HepG2 (cell line): ENCODE measurements around the gene ABHD15. TPM values are rescaled to one million over a fixed set of nuclear protein-coding genes. Genes with fewer than 3 reads are reported as not detected.

Experiments
- ATF1 ChIP-seq: IDR thresholded peaks from 2 replicates; pipeline ENCODE4 v1.6.1; 2016; ENCODE audit warnings: mild to moderate bottlenecking, control low read depth
- ATF5 ChIP-seq: sonication (generic); formaldehyde crosslinking; IDR thresholded peaks from 2 replicates; pipeline ENCODE4 v1.4.0; 2020; ENCODE audit warnings: mild to moderate bottlenecking, low read depth, missing genetic modification reagents
- CCDC6 ChIP-seq: sonication (generic); formaldehyde crosslinking; IDR thresholded peaks from 2 replicates; pipeline ENCODE4 v1.8.1; 2022; ENCODE audit warnings: mild to moderate bottlenecking, missing genetic modification reagents, moderate library complexity
- FOXK2 ChIP-seq: fragments of 450-650 bp; IDR thresholded peaks from 2 replicates; pipeline ENCODE4 v1.6.1; 2016
- GATAD2A ChIP-seq: IDR thresholded peaks from 2 replicates; pipeline ENCODE4 v1.6.1; 2016
- PHB2 ChIP-seq: fragments of 450-650 bp; IDR thresholded peaks from 2 replicates; pipeline ENCODE4 v1.6.1; 2018; ENCODE audit not compliant: partially characterized antibody
- SMC3 ChIP-seq: IDR thresholded peaks from 2 replicates; pipeline ENCODE4 v1.6.1; 2011; ENCODE audit warnings: low read length, improper control_type of control experiment
- SOX13 ChIP-seq, 3 experiments: fragments of 450-650 bp in 1 of 3; sonication (generic) in 1 of 3; formaldehyde crosslinking in 1 of 3; IDR thresholded peaks in 2 of 3; conservative IDR thresholded peaks in 1 of 3; 2 replicates each; pipeline versions ENCODE4 v1.5.0 to v1.6.1; 2016 to 2020; ENCODE audit warnings: antibody characterized with exemption in 1 of 3, mild to moderate bottlenecking in 1 of 3, missing compliant biosample characterization in 1 of 3, missing genetic modification reagents in 1 of 3, moderate library complexity in 1 of 3
- SP1 ChIP-seq, 2 experiments: fragments of 450-650 bp in 1 of 2; sonication (generic) in 1 of 2; formaldehyde crosslinking in 1 of 2; IDR thresholded peaks; 2 replicates each; pipeline versions ENCODE4 v1.4.0 to v1.6.1; 2016 to 2020; ENCODE audit warnings: missing genetic modification reagents in 1 of 2
- SRSF1 ChIP-seq: fragments of 200-400 bp; formaldehyde crosslinking; optimal IDR thresholded peaks from 2 replicates; pipeline ENCODE3; 2017; ENCODE audit warnings: mild to moderate bottlenecking, low read depth, low read length, moderate library complexity
- TFAP4 ChIP-seq: sonication (generic); IDR thresholded peaks from 2 replicates; pipeline ENCODE4 v1.6.1; 2016; ENCODE audit warnings: low read depth, borderline replicate concordance
- ZBTB37 ChIP-seq: sonication (generic); formaldehyde crosslinking; IDR thresholded peaks from 2 replicates; pipeline ENCODE4 v1.4.0; 2020; ENCODE audit warnings: mild to moderate bottlenecking, missing genetic modification reagents
- ZNF12 ChIP-seq: sonication (generic); formaldehyde crosslinking; IDR thresholded peaks from 2 replicates; pipeline ENCODE4 v1.5.0; 2020; ENCODE audit warnings: missing genetic modification reagents
- ZNF138 ChIP-seq: sonication (generic); formaldehyde crosslinking; IDR thresholded peaks from 2 replicates; pipeline ENCODE4 v1.5.0; 2020; ENCODE audit warnings: mild to moderate bottlenecking, low read depth, missing genetic modification reagents
- ZNF234 ChIP-seq: sonication (generic); formaldehyde crosslinking; conservative IDR thresholded peaks from 2 replicates; pipeline ENCODE4 v1.5.1; 2020; ENCODE audit warnings: mild to moderate bottlenecking, missing genetic modification reagents
- ZNF33B ChIP-seq: sonication (generic); formaldehyde crosslinking; IDR thresholded peaks from 2 replicates; pipeline ENCODE4 v1.5.1; 2020; ENCODE audit warnings: mild to moderate bottlenecking, missing genetic modification reagents
- ZNF44 ChIP-seq: sonication (generic); formaldehyde crosslinking; IDR thresholded peaks from 2 replicates; pipeline ENCODE4 v1.5.1; 2020; ENCODE audit warnings: mild to moderate bottlenecking, missing genetic modification reagents
- ZNF556 ChIP-seq: sonication (generic); formaldehyde crosslinking; IDR thresholded peaks from 2 replicates; pipeline ENCODE4 v1.4.0; 2020; ENCODE audit warnings: mild to moderate bottlenecking, missing genetic modification reagents, borderline replicate concordance
- ZNF781 ChIP-seq: sonication (generic); formaldehyde crosslinking; IDR thresholded peaks from 2 replicates; pipeline ENCODE4 v1.5.1; 2020; ENCODE audit warnings: borderline replicate concordance, mild to moderate bottlenecking, missing genetic modification reagents; ENCODE audit errors: not compliant biosample characterization
- ZNF883 ChIP-seq: sonication (generic); formaldehyde crosslinking; IDR thresholded peaks from 2 replicates; pipeline ENCODE4 v1.5.1; 2020; ENCODE audit warnings: mild to moderate bottlenecking, missing genetic modification reagents; ENCODE audit errors: not compliant biosample characterization
- ZSCAN20 ChIP-seq: sonication (generic); formaldehyde crosslinking; IDR thresholded peaks from 2 replicates; pipeline ENCODE4 v1.4.0; 2020; ENCODE audit warnings: missing genetic modification reagents, mild to moderate bottlenecking, borderline replicate concordance
- polyA plus RNA-seq, 8 experiments: library from polyadenylated mRNA; depleted of rRNA in 3 of 8; stranded (reverse) in 7 of 8; unstranded in 1 of 8; fragments of >200 nt; fragmentation: Illumina TruSeq in 4 of 8; extraction: Trizol in 4 of 8; gene quantifications; 2 replicates each; pipeline versions ENCODE4 v1.2.1 to v1.2.3, GENCODE V29; 2011 to 2016; ENCODE audit warnings: low read depth in 4 of 8, missing spikeins in 1 of 8, mixed read lengths in 1 of 8; ENCODE audit not compliant: insufficient read depth in 1 of 8
- total RNA-seq, 5 experiments: library from RNA; depleted of rRNA; stranded (reverse); fragments of >200 nt; fragmentation: Illumina TruSeq; extraction: Trizol; gene quantifications; 2 replicates each; pipeline ENCODE4 v1.2.3, GENCODE V29; 2016; ENCODE audit warnings: low read depth in 1 of 5
- TF ChIP-seq, protein P1 (sequence below): sonication (generic); formaldehyde crosslinking; IDR thresholded peaks from 2 replicates; pipeline ENCODE4; 2020; ENCODE audit warnings: missing genetic modification reagents, mild to moderate bottlenecking, borderline replicate concordance

ABHD15 gene
- total and polyA plus RNA-seq, 2 of the 13 experiments (the other 11 are each of a cell fraction or from before 2014, with no cell fraction given): 2.4 to 7.7 TPM

DNA sequence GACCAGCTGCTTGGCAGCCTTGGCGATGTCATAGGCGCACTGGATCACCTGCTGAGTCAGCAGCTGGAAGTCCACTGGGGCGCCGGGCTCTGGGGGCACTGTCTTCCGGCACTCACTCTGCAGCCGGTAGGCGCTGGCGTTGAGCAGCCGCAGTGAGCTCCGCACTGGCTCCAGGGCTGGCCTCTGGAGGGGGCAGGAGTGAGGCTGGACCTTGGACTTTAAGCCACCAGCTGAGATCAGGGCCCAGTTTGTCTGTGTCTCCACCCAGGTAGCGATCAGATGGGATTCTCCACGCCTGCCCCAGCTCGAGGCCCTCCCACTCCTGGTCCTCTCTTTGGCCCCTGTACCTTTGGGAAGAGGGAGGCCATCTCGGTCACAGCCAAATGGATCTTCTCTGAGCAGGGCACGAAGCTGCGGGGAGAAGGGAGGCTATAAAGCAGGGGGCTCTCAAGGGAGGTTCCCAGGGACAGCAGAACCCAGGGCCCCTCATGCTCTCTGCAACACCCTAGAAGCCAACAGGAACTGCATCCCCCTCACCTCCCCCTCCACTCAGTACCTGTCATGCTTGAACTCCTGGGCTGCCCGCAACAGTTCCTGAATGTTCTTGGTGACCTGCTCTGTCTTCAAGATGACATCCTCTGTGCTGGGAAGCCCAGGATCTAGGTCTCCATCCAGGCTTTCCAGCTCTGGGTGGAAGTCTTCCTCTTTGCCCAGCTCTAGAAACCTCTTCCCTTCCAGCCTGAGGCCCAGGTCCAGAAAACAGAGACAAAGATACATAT, 8.1 kb upstream of the ABHD15 start (continued):
- TF ChIP-seq, protein P1, sequence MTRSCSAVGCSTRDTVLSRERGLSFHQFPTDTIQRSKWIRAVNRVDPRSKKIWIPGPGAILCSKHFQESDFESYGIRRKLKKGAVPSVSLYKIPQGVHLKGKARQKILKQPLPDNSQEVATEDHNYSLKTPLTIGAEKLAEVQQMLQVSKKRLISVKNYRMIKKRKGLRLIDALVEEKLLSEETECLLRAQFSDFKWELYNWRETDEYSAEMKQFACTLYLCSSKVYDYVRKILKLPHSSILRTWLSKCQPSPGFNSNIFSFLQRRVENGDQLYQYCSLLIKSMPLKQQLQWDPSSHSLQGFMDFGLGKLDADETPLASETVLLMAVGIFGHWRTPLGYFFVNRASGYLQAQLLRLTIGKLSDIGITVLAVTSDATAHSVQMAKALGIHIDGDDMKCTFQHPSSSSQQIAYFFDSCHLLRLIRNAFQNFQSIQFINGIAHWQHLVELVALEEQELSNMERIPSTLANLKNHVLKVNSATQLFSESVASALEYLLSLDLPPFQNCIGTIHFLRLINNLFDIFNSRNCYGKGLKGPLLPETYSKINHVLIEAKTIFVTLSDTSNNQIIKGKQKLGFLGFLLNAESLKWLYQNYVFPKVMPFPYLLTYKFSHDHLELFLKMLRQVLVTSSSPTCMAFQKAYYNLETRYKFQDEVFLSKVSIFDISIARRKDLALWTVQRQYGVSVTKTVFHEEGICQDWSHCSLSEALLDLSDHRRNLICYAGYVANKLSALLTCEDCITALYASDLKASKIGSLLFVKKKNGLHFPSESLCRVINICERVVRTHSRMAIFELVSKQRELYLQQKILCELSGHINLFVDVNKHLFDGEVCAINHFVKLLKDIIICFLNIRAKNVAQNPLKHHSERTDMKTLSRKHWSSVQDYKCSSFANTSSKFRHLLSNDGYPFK (CRISPR knock-in tag): no peak
- TF ChIP-seq ATF5 (CRISPR knock-in tag) (0 out of 2 replicates have a peak, but pooled peaks have one; percentile 46), SOX13 (IDR thresholded peaks at IDR 0.05) (no peak), SOX13 (CRISPR knock-in tag; conservative IDR thresholded peaks at IDR 0.05 in 1 of 2, IDR thresholded peaks at IDR 0.05 in 1 of 2) (peak in 1 of 2 experiments; percentile 52; a peak in 2 of 4 replicates), ATF1 (no peak), ZBTB37 (CRISPR knock-in tag) (peak; percentile 34; the same call in 1 of the 2 replicates), SP1 (IDR thresholded peaks at IDR 0.05) (no peak), SP1 (CRISPR knock-in tag; IDR thresholded peaks at IDR 0.05) (peak; percentile 37; the same call in 1 of the 2 replicates), TFAP4 (peak; percentile 99), GATAD2A (CRISPR knock-in tag) (peak; percentile 84), ZNF138 (CRISPR knock-in tag) (no peak), ZNF883 (CRISPR knock-in tag) (no peak), ZSCAN20 (no peak), ZNF44 (CRISPR knock-in tag) (no peak), CCDC6 (CRISPR knock-in tag) (peak; percentile 48; the same call in 1 of the 2 replicates), SRSF1 (no peak), PHB2 (no peak), ZNF781 (CRISPR knock-in tag) (no peak), ZNF234 (no peak), SMC3 (no peak), ZNF33B (CRISPR knock-in tag) (no peak), ZNF12 (no peak), ZNF556 (CRISPR knock-in tag) (peak; percentile 84; the same call in 1 of the 2 replicates), FOXK2 (no peak)
